DOHH2 (cell line): ENCODE results near the gene ZBTB3.

ENCODE experiments used
- H3F3A ChIP-seq: fragments of 200-600 bp; sonication (generic), shearing (Covaris generic); 2 replicates; pipeline ENCODE4 v1.6.0; 2016; ENCODE audit warnings: antibody characterized with exemption, mild to moderate bottlenecking; ENCODE audit not compliant: control insufficient read depth, insufficient read depth
- H3K27ac ChIP-seq: fragments of 200-600 bp; sonication (generic); 2 replicates; pipeline ENCODE4 v1.5.1; 2014; ENCODE audit warnings: low read depth, mild to moderate bottlenecking, low read length, moderate library complexity
- H3K27me3 ChIP-seq: fragments of 200-600 bp; sonication (generic); 2 replicates; pipeline ENCODE4 v1.6.1; 2014; ENCODE audit warnings: mild to moderate bottlenecking, low read length, mixed read lengths; ENCODE audit not compliant: control insufficient read depth
- H3K36me3 ChIP-seq: fragments of 200-600 bp; sonication (generic); 2 replicates; pipeline ENCODE4 v1.6.1; 2014; ENCODE audit warnings: mild to moderate bottlenecking, low read length, moderate library complexity, mixed read lengths; ENCODE audit not compliant: control insufficient read depth
- H3K4me1 ChIP-seq: fragments of 200-600 bp; sonication (generic); 2 replicates; pipeline ENCODE4 v1.6.1; 2014; ENCODE audit warnings: mild to moderate bottlenecking, low read length, mixed read lengths; ENCODE audit not compliant: control insufficient read depth
- H3K4me2 ChIP-seq: fragments of 200-600 bp; sonication (generic); 2 replicates; pipeline ENCODE4 v1.6.0; 2014; ENCODE audit warnings: mild to moderate bottlenecking, low read length, moderate library complexity
- H3K4me3 ChIP-seq: fragments of 200-600 bp; sonication (generic); 2 replicates; pipeline ENCODE4 v1.5.1; 2014; ENCODE audit warnings: mild to moderate bottlenecking, low read length, mixed read lengths
- H3K79me2 ChIP-seq: fragments of 200-600 bp; sonication (generic); 2 replicates; pipeline ENCODE4 v1.6.1; 2014; ENCODE audit warnings: mild to moderate bottlenecking, low read length, mixed read lengths; ENCODE audit not compliant: control insufficient read depth
- H3K9me2 ChIP-seq: fragments of 200-600 bp; sonication (generic); replicated peaks from 2 replicates; pipeline ENCODE4 v1.6.1; 2014; ENCODE audit warnings: mild to moderate bottlenecking, low read length, mixed read lengths; ENCODE audit not compliant: control insufficient read depth
- H3K9me3 ChIP-seq: fragments of 200-600 bp; sonication (generic); 2 replicates; pipeline ENCODE4 v1.6.1; 2014; ENCODE audit warnings: antibody characterized with exemption, low read length, mixed read lengths; ENCODE audit not compliant: control insufficient read depth, insufficient read depth
- H4K20me1 ChIP-seq: fragments of 200-600 bp; sonication (generic); 2 replicates; pipeline ENCODE4 v1.6.0; 2014; ENCODE audit warnings: low read depth, mild to moderate bottlenecking, antibody characterized with exemption, low read length, moderate library complexity; ENCODE audit not compliant: control insufficient read depth, insufficient read depth
- EZH2phosphoT487 ChIP-seq: fragments of 200-600 bp; sonication (generic); IDR thresholded peaks from 2 replicates; pipeline ENCODE4 v1.6.1; 2017; ENCODE audit warnings: borderline replicate concordance, mild to moderate bottlenecking, antibody characterized with exemption, low read length, moderate library complexity, mixed read lengths
- TF ChIP-seq, protein P1 (sequence below): fragments of 200-600 bp; sonication (generic); IDR thresholded peaks from one replicate; pipeline ENCODE4 v1.5.1; 2014; ENCODE audit warnings: antibody characterized with exemption, mild to moderate bottlenecking, low read depth, low read length; ENCODE audit not compliant: poor library complexity, severe bottlenecking

The ZBTB3 gene

DNA sequence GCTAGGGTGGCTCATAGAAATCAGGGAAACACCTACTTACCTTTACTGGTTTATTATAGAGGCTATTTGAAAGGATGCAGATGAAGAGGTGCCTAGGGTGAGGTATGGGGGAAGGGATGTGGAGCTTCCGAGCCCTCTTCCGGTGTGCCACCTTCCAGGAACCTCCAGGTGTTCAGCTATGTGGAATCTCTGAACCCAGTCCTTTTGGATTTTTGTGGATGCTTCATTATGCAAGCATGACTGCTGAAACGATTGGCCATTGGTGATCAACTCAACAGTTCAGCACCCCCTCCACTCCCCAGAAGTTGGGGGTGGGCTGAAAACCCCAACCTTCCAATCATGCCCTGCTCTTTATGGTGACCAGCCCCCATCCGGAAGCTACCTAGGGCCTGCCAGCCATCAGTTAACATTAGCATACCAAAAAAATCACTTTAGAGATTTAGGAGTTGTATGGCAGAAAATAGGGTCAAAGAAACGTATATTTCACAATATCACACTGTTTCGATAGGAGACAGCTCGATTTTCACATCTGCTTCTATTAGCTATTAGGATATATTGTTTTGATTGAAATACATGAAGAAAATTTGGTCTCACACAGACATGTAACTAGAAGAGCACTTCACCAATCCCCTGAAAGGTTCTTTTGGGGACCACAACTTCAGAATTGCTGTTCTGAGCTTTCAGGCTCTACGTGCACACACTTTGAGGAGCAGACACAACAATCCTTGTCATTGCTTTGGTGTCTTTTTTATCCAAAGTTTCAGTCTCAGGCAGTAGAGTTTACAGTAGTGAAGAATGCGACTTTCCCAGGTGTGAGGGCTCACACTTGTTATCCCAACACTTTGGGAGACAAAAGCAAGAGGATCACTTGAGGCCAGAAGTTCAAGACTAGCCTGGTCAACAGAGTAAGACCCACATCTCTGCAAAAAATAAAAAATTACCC is 4.2 kb upstream of the ZBTB3 start:
- no peak overlapping the region for H3K27ac ChIP-seq

DNA sequence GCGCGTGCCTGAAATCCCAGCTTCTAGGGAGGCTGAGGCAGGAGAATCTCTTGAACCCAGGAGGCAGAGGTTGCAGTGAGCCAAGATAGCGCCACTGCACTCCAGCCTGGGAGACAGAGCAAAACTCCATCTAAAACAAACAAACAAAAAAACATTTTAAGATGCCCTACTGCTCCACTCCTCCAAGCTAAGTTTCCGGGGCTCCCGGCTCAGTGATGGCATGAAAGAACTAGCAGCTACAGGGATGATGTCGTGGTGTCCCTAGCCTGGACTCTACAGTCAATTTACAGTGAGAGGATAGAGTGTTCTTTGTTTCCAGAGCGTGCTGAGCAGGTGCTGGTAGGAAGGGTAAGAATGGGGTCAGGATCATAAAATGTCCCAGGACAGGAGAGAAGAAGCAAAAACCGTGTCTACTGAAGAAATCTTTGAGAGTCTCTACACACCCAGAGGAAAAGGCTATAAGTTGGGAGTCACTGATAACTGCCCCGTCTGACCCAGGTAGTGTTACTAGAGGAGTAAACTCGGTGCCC is 1.2 kb upstream of the ZBTB3 start:
- Histone ChIP-seq H4K20me1 (no peaks in the 10 kb centered on the region), H3K4me2 (peak overlapping the region; percentile 92), H3K4me3 (peak overlapping the region; percentile 93)

More for the DNA sequence above, 4.2 kb upstream of the ZBTB3 start:
- no peak overlapping the region for H3K4me3 ChIP-seq
- no peaks in the 10 kb centered on the region for H3K27me3 ChIP-seq
- peaks cover 23% of the 10 kb centered on the region for H3K4me1 ChIP-seq
- peaks cover 3% of the 10 kb centered on the region; the same call in 1 of the 2 replicates for H3F3A ChIP-seq
- no peaks in the 10 kb centered on the region for H3K9me3 ChIP-seq
- H4K20me1 ChIP-seq: no peaks in the 10 kb centered on the region
- H3K9me2 ChIP-seq: no peaks in the 10 kb centered on the region
- no peak overlapping the region for H3K4me2 ChIP-seq
- peaks cover 21% of the 10 kb centered on the region for H3K79me2 ChIP-seq
- no peak for TF ChIP-seq EZH2phosphoT487
- TF ChIP-seq, protein P1, sequence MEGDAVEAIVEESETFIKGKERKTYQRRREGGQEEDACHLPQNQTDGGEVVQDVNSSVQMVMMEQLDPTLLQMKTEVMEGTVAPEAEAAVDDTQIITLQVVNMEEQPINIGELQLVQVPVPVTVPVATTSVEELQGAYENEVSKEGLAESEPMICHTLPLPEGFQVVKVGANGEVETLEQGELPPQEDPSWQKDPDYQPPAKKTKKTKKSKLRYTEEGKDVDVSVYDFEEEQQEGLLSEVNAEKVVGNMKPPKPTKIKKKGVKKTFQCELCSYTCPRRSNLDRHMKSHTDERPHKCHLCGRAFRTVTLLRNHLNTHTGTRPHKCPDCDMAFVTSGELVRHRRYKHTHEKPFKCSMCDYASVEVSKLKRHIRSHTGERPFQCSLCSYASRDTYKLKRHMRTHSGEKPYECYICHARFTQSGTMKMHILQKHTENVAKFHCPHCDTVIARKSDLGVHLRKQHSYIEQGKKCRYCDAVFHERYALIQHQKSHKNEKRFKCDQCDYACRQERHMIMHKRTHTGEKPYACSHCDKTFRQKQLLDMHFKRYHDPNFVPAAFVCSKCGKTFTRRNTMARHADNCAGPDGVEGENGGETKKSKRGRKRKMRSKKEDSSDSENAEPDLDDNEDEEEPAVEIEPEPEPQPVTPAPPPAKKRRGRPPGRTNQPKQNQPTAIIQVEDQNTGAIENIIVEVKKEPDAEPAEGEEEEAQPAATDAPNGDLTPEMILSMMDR: no peak
- peaks cover 13% of the 10 kb centered on the region for H3K36me3 ChIP-seq

DNA sequence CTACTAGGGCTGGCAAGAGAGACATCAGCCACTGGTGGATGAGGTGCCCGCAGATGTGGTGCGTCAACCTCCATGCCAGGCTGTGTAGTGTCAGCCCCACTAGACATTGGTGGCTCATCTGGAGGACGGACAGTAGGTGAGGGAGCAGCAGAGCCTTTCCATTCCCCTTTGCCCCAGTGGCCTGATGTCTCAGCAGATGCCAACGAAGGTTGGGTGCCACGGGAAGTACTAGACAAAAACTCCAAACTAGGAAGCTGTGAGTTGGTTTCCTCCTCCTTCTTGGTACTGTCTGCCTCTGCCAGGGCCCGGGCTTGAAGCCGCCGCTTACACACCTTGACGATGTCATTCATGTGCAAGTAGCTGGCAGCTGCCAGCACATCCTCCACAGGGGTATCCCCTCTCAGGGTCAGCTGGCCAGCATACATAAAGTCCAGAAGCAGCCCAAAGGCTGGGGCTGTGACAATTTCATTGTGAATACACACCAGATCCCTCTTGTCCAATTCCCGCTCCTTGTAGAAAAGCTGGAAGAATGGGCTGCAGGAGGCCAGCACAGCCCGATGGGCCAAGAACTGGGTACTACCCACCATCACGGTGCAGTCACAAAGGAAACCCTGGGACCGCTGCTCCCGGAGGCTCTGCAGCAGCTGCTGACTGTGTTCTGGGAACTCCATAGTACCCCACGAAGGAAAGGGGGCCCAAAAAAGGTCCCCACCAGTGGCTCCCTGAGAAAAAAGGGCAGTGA is 795 bp downstream of the ZBTB3 start:
- H3K36me3 ChIP-seq: peaks cover 12% of the 10 kb centered on the region
- TF ChIP-seq, protein P1: no peak
- TF ChIP-seq EZH2phosphoT487: no peak
- H3K27ac ChIP-seq: no peak overlapping the region
- H3K27me3 ChIP-seq: no peaks in the 10 kb centered on the region
- no peaks in the 10 kb centered on the region for H4K20me1 ChIP-seq
- no peaks in the 10 kb centered on the region for H3K9me3 ChIP-seq
- peak overlapping the region; percentile 93 for H3K4me3 ChIP-seq
- peaks cover 20% of the 10 kb centered on the region for H3K79me2 ChIP-seq
- H3F3A ChIP-seq: peaks cover 5% of the 10 kb centered on the region
- peaks cover 16% of the 10 kb centered on the region for H3K4me1 ChIP-seq
- H3K4me2 ChIP-seq: peak overlapping the region; percentile 55
- no peaks in the 10 kb centered on the region for H3K9me2 ChIP-seq

More for the DNA sequence above, 1.2 kb upstream of the ZBTB3 start:
- no peaks in the 10 kb centered on the region for H3K27me3 ChIP-seq
- peaks cover 14% of the 10 kb centered on the region for H3K4me1 ChIP-seq
- peaks cover 18% of the 10 kb centered on the region for H3K79me2 ChIP-seq
- TF ChIP-seq, protein P1: no peak
- H3K9me2 ChIP-seq: no peaks in the 10 kb centered on the region
- H3K36me3 ChIP-seq: peaks cover 12% of the 10 kb centered on the region
- no peaks in the 10 kb centered on the region for H3K9me3 ChIP-seq
- no peak overlapping the region for H3K27ac ChIP-seq
- peaks cover 3% of the 10 kb centered on the region; the same call in 1 of the 2 replicates for H3F3A ChIP-seq
